Neural cell (in vitro differentiated cells): ENCODE measurements around the gene NT5DC4. TPM values are rescaled to one million over a fixed set of nuclear protein-coding genes. Genes with fewer than 3 reads are reported as not detected.

Source experiments
- H2AFZ ChIP-seq: fragments of 200-600, 300-800 bp; sonication (generic), shearing (Covaris generic); 2 replicates; pipeline ENCODE4 v1.6.0; 2014; ENCODE audit warnings: low read depth, mild to moderate bottlenecking, antibody characterized with exemption, low read length, moderate library complexity
- H3F3A ChIP-seq: fragments of 200-600 bp; shearing (Covaris generic); 2 replicates; pipeline ENCODE4 v1.6.1; 2016; ENCODE audit warnings: mild to moderate bottlenecking, moderate library complexity, mixed read lengths, antibody characterized with exemption, low read length; ENCODE audit not compliant: insufficient read depth, poor library complexity, severe bottlenecking
- H3K27ac ChIP-seq: fragments of 200-600, 300-800 bp; sonication (generic), shearing (Covaris generic); 2 replicates; pipeline ENCODE4 v1.5.1; 2014; ENCODE audit warnings: mild to moderate bottlenecking, low read length, moderate library complexity
- H3K27me3 ChIP-seq: fragments of 300-800, 200-600 bp; sonication (generic), shearing (Covaris generic); 2 replicates; pipeline ENCODE4 v1.6.0; 2014; ENCODE audit warnings: mild to moderate bottlenecking, low read depth, low read length, moderate library complexity; ENCODE audit not compliant: insufficient read depth
- H3K36me3 ChIP-seq: fragments of 300-800, 200-600 bp; sonication (generic), shearing (Covaris generic); 2 replicates; pipeline ENCODE4 v1.5.1; 2014; ENCODE audit warnings: mild to moderate bottlenecking, antibody characterized with exemption, low read length, moderate library complexity; ENCODE audit not compliant: insufficient read depth
- H3K4me2 ChIP-seq: fragments of 300-800, 200-600 bp; sonication (generic), shearing (Covaris generic); 2 replicates; pipeline ENCODE4 v1.6.0; 2014; ENCODE audit warnings: mild to moderate bottlenecking, low read length
- H3K4me3 ChIP-seq: fragments of 300-800, 200-600 bp; sonication (generic), shearing (Covaris generic); 2 replicates; pipeline ENCODE4 v1.5.1; 2014; ENCODE audit warnings: mild to moderate bottlenecking, low read length, moderate library complexity
- H3K79me2 ChIP-seq: fragments of 200-600 bp; shearing (Covaris generic); replicated peaks from 2 replicates; pipeline ENCODE4 v1.6.0; 2014; ENCODE audit warnings: mild to moderate bottlenecking, low read length, moderate library complexity; ENCODE audit not compliant: insufficient read depth
- H3K9ac ChIP-seq: fragments of 300-800, 200-600 bp; sonication (generic), shearing (Covaris generic); 2 replicates; pipeline ENCODE4 v1.6.1; 2016; ENCODE audit warnings: mild to moderate bottlenecking, low read length, mixed read lengths
- H3K9me2 ChIP-seq: fragments of 200-600 bp; shearing (Covaris generic); 2 replicates; pipeline ENCODE4 v1.6.1; 2016; ENCODE audit warnings: mild to moderate bottlenecking, low read length, mixed read lengths; ENCODE audit not compliant: insufficient read depth
- H3K9me3 ChIP-seq: fragments of 200-600, 300-800 bp; sonication (generic), shearing (Covaris generic); 2 replicates; pipeline ENCODE4 v1.6.1; 2016; ENCODE audit warnings: mild to moderate bottlenecking, mixed run types, low read length, moderate library complexity, mixed read lengths
- H4K20me1 ChIP-seq: fragments of 200-600 bp; shearing (Covaris generic); 2 replicates; pipeline ENCODE4 v1.6.1; 2016; ENCODE audit warnings: mild to moderate bottlenecking, mixed run types; ENCODE audit not compliant: insufficient read depth
- EP300 ChIP-seq: fragments of 450-650 bp; conservative IDR thresholded peaks from 2 replicates; pipeline ENCODE4 v1.6.1; 2014; ENCODE audit warnings: antibody characterized with exemption, mild to moderate bottlenecking, moderate library complexity; ENCODE audit not compliant: poor library complexity, severe bottlenecking
- EZH2 ChIP-seq: fragments of 200-600, 300-800 bp; shearing (Covaris generic), sonication (generic); IDR thresholded peaks from 2 replicates; pipeline ENCODE4 v1.6.1; 2014; ENCODE audit warnings: antibody characterized with exemption, low read length, borderline replicate concordance, mild to moderate bottlenecking; ENCODE audit not compliant: insufficient read depth, poor library complexity, severe bottlenecking
- MXI1 ChIP-seq: fragments of 450-650 bp; conservative IDR thresholded peaks from 2 replicates; pipeline ENCODE4 v1.6.1; 2014; ENCODE audit warnings: antibody characterized with exemption, mild to moderate bottlenecking; ENCODE audit not compliant: poor library complexity, severe bottlenecking
- POLR2AphosphoS5 ChIP-seq: IDR thresholded peaks from 2 replicates; pipeline ENCODE4 v1.6.1; 2012
- RAD21 ChIP-seq: fragments of 450-650 bp; conservative IDR thresholded peaks from 2 replicates; pipeline ENCODE4 v1.6.1; 2014; ENCODE audit warnings: antibody characterized with exemption, mild to moderate bottlenecking, moderate library complexity
- SMC3 ChIP-seq: fragments of 450-650 bp; conservative IDR thresholded peaks from 2 replicates; pipeline ENCODE4 v1.6.1; 2014; ENCODE audit warnings: antibody characterized with exemption, mild to moderate bottlenecking, moderate library complexity; ENCODE audit not compliant: poor library complexity
- TAF1 ChIP-seq: IDR thresholded peaks from 2 replicates; pipeline ENCODE4 v1.6.1; 2012; ENCODE audit warnings: low read depth
- polyA plus RNA-seq: library from polyadenylated mRNA; depleted of rRNA; stranded (reverse); fragments of >200 nt; gene quantifications from 2 replicates; pipeline ENCODE4 v1.2.3, GENCODE V29; 2014
- TF ChIP-seq, protein P1 (sequence below): fragments of 450-650 bp; IDR thresholded peaks from 2 replicates; pipeline ENCODE4 v1.5.1; 2014; ENCODE audit warnings: antibody characterized with exemption, mild to moderate bottlenecking, moderate library complexity; ENCODE audit not compliant: poor library complexity, severe bottlenecking
- TF ChIP-seq, protein P2 (sequence below): IDR thresholded peaks from 2 replicates; pipeline ENCODE4 v1.6.1; 2012; ENCODE audit warnings: borderline replicate concordance

NT5DC4 gene
- polyA plus RNA-seq, 1 donor from 2014 or later: not detected

DNA sequence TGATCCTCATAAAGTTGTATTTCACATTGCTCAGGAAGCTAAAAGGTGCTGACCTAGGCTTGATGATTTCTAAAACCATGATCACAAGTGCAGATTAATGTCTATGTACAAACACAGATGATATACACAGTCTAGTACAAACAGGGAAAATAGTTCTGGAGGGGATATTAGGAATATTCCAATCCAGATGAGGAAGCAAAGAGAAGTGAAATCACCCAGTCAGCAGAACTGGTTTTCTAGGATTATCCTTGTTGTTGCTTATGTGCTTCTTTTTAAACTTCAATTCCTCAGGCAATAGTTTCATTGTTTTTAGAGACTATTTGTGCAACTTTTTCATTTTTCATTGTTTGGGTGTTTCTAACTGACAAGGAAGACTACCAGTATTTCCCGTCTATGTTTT is 58.8 kb downstream of the NT5DC4 start (continued):
- TF ChIP-seq, protein P1, sequence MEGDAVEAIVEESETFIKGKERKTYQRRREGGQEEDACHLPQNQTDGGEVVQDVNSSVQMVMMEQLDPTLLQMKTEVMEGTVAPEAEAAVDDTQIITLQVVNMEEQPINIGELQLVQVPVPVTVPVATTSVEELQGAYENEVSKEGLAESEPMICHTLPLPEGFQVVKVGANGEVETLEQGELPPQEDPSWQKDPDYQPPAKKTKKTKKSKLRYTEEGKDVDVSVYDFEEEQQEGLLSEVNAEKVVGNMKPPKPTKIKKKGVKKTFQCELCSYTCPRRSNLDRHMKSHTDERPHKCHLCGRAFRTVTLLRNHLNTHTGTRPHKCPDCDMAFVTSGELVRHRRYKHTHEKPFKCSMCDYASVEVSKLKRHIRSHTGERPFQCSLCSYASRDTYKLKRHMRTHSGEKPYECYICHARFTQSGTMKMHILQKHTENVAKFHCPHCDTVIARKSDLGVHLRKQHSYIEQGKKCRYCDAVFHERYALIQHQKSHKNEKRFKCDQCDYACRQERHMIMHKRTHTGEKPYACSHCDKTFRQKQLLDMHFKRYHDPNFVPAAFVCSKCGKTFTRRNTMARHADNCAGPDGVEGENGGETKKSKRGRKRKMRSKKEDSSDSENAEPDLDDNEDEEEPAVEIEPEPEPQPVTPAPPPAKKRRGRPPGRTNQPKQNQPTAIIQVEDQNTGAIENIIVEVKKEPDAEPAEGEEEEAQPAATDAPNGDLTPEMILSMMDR: no peak
- TF ChIP-seq RAD21: no peak

DNA sequence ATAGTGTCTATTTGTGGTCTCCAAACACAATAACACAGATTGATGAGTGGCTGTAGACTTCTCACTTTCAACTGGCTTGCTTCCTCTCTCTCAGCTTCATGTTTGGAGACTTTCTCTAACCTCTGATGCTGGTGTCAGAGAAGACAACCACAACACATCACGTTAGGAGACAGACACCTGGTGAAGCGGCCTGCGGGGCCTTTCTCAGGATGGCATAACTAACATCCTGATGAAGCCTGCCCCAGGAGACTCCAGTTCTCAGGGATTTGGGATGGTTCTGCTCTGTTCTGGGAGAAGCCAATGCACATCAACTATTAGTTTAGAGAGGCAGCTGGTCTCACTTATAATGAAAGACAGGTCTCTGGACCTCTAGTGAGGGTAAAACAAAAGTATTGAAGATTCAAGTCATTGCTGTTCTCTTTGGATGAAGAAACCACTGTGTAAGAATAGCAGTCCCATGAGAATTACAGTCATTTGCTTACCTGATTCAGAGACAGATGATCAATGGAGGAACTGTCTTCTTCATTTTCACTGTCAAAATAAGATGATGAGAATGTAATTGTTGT is 61.5 kb downstream of the NT5DC4 start:
- no peak overlapping the region for H3K4me2 ChIP-seq
- H2AFZ ChIP-seq: no peak overlapping the region
- no peaks in the 10 kb centered on the region for H4K20me1 ChIP-seq
- TF ChIP-seq MXI1 (no peak), POLR2AphosphoS5 (no peak), EZH2 (no peak), SMC3 (no peak), RAD21 (no peak), TAF1 (no peak), EP300 (no peak)
- TF ChIP-seq, protein P1: no peak
- TF ChIP-seq, protein P2, sequence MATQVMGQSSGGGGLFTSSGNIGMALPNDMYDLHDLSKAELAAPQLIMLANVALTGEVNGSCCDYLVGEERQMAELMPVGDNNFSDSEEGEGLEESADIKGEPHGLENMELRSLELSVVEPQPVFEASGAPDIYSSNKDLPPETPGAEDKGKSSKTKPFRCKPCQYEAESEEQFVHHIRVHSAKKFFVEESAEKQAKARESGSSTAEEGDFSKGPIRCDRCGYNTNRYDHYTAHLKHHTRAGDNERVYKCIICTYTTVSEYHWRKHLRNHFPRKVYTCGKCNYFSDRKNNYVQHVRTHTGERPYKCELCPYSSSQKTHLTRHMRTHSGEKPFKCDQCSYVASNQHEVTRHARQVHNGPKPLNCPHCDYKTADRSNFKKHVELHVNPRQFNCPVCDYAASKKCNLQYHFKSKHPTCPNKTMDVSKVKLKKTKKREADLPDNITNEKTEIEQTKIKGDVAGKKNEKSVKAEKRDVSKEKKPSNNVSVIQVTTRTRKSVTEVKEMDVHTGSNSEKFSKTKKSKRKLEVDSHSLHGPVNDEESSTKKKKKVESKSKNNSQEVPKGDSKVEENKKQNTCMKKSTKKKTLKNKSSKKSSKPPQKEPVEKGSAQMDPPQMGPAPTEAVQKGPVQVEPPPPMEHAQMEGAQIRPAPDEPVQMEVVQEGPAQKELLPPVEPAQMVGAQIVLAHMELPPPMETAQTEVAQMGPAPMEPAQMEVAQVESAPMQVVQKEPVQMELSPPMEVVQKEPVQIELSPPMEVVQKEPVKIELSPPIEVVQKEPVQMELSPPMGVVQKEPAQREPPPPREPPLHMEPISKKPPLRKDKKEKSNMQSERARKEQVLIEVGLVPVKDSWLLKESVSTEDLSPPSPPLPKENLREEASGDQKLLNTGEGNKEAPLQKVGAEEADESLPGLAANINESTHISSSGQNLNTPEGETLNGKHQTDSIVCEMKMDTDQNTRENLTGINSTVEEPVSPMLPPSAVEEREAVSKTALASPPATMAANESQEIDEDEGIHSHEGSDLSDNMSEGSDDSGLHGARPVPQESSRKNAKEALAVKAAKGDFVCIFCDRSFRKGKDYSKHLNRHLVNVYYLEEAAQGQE: no peak
- H3K4me3 ChIP-seq: no peak overlapping the region
- no peaks in the 10 kb centered on the region for H3K36me3 ChIP-seq
- no peak overlapping the region for H3K9ac ChIP-seq
- no peaks in the 10 kb centered on the region for H3K79me2 ChIP-seq
- no peaks in the 10 kb centered on the region for H3F3A ChIP-seq
- H3K9me2 ChIP-seq: no peaks in the 10 kb centered on the region
- H3K27me3 ChIP-seq: no peaks in the 10 kb centered on the region
- no peaks in the 10 kb centered on the region for H3K9me3 ChIP-seq
- H3K27ac ChIP-seq: no peak overlapping the region
